Muscle of back (tissue), 11 donors: ENCODE results near the gene NOS3. TPM values are rescaled to one million over a fixed set of nuclear protein-coding genes. Genes with fewer than 3 reads are reported as not detected.
A peak's percentile ranks its signal among the peaks of the same experiment; 100 is the strongest.
"Not testable (repeated sequence)": the region's sequence is repeated elsewhere in the genome, so short reads cannot be mapped to it uniquely, and the experiment has no call there.

ENCODE experiments used
- DNase-seq, 3 donors: peaks; one replicate each; pipeline versions ENCODE4 v3.0.0 to v3.0.0-alpha.2; 2013
- polyA plus RNA-seq, 10 donors: library from polyadenylated mRNA; unstranded; fragments of 120-200 nt; gene quantifications; one replicate each; pipeline ENCODE4 v1.2.1, GENCODE V29; 2013; ENCODE audit not compliant: insufficient read length in 10 of 10

The NOS3 gene
- polyA plus RNA-seq, 10 donors = 4.1 to 9.4 (median 6.6) TPM

DNA sequence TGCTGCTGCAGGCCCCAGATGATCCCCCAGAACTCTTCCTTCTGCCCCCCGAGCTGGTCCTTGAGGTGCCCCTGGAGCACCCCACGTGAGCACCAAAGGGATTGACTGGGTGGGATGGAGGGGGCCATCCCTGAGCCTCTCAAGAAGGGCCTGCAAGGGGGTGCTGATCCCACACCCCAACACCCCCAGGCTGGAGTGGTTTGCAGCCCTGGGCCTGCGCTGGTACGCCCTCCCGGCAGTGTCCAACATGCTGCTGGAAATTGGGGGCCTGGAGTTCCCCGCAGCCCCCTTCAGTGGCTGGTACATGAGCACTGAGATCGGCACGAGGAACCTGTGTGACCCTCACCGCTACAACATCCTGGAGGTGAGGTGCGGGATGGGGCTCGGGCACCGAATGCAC lies 8.2 kb downstream of the NOS3 start:
- no peak for DNase-seq

DNA sequence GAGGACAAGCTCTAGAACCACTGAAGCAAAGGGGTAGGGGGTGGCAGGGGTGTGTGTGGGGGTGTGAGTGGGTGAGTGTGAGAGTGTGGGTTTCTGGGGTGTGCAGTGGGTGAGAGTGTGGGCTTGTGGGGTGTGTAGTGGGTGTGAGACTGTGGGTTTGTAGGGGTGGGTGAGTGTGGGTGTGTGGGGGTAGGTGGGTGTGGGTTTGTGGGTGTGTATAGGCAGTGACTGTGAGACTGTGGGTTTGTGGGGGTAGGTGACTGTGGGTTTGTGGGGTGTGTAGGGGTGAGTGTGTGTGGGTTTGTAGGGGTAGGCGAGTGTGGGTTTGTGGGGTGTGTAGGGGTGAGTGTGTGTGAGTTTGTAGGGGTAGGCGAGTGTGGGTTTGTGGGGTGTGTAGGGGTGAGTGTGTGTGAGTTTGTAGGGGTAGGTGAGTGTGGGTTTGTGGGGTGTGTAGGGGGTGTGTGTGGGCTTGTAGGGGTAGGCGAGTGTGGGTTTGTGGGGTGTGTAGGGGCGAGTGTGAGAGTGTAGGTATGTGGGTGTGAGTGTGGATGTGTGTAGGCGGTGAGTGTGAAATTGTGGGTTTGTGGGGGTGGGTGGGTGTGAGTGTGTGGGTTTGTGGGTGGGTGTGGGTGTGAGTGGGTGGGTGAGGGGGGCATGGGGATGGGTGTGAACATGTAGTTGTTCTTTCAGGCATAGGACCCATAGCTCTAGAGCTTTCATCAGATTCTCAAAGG lies 8.8 kb downstream of the NOS3 start:
- DNase-seq = no peak

GRCh38 chr7:151000897-151001495 lies 10.2 kb downstream of the NOS3 start:
- DNase-seq = no peak

DNA sequence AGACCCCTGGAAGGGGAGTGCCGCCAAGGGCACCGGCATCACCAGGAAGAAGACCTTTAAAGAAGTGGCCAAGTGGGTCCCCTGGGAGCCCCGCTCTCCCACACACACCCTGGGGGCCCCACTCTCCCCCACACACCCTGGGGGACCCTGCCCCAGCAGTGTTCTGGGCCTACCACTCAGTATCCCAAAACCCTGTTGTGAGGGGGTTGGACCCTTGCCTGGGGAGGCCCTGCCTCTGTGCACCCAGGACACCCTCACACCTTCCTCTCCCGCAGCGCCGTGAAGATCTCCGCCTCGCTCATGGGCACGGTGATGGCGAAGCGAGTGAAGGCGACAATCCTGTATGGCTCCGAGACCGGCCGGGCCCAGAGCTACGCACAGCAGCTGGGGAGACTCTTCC lies 10.7 kb downstream of the NOS3 start:
- no peak for DNase-seq

- DNase-seq = no peak
Observed at GRCh38 chr7:151003572-151003971, 12.8 kb downstream of the NOS3 start.

DNA sequence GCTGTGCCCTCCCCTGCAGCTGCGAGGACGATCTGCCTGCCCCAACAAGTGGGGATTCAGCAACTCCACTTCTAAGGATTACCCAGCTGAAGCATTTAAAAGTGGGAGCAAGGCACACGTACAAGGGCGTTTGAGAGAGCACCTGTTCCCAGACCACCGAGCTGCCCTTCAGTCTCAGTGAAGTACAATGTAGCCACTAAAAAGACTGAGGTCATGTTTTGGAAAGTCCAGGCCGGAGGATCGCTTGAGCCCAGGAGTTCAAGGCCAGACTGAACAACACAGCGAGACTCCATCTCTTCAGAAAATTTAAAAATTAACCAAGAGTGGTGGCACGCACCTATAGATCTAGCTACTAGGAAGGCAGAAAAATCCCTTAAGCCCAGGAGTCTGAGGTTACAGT lies 14.7 kb downstream of the NOS3 start:
- DNase-seq = no peak

- DNase-seq = no peak
Observed at GRCh38 chr7:151006590-151007300, 15.9 kb downstream of the NOS3 start.

- DNase-seq = no peak
Observed at GRCh38 chr7:151007469-151007898, 16.7 kb downstream of the NOS3 start.

GRCh38 chr7:151008143-151008510 lies 17.3 kb downstream of the NOS3 start:
- DNase-seq = no peak

- peak in 2 of 3 donors; percentile 54 to 73 for DNase-seq
Observed at GRCh38 chr7:151008511-151009323, 17.9 kb downstream of the NOS3 start.

DNA sequence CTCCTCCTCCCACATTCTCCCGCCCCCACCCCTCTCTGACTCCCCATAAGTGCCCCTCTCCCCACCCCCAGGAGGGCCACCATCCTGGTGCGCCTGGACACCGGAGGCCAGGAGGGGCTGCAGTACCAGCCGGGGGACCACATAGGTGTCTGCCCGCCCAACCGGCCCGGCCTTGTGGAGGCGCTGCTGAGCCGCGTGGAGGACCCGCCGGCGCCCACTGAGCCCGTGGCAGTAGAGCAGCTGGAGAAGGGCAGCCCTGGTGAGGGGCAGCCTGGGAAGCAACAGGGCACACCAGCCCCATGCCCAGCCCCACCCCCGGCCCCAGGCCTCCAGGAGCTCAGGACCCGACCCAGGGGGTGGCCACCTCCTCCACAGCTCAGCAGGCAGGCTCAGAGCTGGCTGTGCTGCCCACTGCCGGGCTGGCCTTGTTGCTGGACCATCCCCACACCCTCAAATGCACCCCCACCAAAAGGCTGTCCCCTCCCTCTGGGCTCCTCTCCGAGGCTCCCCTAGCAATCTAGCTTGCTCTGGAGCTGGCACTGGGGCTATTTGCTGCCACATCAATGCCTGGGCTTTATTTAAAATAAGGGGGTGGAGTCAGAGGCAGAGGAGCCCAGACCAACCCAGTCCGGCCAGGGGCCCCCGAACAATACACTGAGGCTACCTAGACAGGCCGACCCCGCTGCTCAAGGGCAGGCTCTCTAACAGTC lies 18.7 kb downstream of the NOS3 start:
- no peak for DNase-seq

DNA sequence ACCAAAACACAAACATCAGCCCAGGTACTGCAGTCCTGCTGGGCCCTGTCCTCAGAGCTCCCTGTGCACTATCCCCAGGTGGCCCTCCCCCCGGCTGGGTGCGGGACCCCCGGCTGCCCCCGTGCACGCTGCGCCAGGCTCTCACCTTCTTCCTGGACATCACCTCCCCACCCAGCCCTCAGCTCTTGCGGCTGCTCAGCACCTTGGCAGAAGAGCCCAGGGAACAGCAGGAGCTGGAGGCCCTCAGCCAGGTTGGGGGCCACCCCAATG lies 19.2 kb downstream of the NOS3 start:
- no peak for DNase-seq

DNA sequence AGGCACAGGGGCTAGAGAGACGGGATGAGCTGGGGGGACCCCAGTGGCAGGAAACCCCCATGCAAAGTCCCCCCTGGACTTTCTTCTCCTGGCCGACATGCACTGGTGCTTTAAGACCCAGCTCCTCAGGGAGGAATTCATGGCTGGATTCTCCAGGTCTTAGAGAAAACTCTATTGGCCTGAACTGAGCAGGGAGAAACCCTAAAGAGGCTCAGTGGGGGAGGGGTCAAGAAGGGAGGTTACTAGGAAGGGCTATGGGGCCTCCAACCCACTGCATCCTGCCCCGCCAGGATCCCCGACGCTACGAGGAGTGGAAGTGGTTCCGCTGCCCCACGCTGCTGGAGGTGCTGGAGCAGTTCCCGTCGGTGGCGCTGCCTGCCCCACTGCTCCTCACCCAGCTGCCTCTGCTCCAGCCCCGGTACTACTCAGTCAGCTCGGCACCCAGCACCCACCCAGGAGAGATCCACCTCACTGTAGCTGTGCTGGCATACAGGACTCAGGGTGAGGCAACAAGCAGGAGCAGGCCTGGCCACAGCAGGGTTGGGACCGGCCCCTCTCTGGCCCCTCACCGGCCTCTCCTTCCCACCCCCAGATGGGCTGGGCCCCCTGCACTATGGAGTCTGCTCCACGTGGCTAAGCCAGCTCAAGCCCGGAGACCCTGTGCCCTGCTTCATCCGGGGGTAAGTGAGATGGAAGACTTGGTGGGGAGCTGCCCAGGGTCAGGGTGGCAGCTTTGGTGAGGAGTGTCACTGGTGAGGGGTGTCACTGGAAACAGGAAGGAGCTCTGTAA lies 19.7 kb downstream of the NOS3 start:
- DNase-seq = peak in 1 of 3 donors; percentile 55

GRCh38 chr7:151011097-151011409 lies 20.2 kb downstream of the NOS3 start:
- DNase-seq = no peak

DNA sequence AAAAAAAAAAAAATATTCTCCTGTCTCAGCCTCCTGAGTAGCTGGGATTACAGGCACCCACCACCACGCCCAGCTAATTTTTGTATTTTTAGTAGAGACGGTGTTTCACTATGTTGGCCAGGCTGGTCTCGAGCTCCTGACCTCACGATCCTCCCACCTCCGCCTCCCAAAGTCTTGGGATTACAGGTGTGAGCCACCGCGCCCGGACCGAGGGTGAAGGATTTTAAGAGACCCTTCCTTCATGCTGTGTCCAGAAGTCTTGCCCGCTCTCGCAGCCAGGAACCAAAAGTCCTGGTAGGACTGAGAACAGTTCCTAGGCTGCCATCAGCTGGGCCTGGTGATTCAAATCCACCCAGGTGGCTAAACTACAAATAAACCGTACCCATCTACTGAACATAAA lies 20.8 kb downstream of the NOS3 start:
- not testable (repeated sequence) for DNase-seq

DNA sequence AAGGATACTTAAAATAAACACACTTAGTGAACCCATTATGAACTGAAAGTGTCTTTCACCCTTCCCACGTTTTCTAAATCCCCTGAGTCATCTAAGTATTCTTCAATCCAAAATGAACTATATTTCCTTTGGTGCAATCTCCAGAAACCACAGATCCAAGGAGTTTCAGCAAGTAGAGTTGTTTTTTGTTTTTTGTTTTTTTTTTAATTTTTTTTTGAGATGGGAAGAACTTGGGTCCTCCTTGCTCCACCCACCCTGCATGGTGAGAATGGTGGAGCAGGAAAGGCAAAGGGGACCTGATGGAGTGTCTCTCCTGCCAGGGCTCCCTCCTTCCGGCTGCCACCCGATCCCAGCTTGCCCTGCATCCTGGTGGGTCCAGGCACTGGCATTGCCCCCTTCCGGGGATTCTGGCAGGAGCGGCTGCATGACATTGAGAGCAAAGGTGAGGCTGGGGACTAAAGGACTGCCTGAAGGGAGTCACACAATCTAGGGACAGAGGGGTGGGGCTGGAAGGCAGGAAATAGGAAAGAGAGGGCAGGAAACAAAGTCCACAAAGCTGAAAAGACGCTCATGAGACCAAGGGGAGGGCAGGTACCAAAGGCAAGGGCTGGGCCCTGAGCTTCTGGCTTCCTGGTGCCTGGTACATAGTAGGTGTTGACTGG lies 21.3 kb downstream of the NOS3 start:
- DNase-seq = no peak

GRCh38 chr7:151012911-151013347 lies 22.1 kb downstream of the NOS3 start:
- DNase-seq = peak in 2 of 3 donors; percentile 46 to 75

GRCh38 chr7:151013356-151013732 lies 22.5 kb downstream of the NOS3 start:
- DNase-seq = no peak

DNA sequence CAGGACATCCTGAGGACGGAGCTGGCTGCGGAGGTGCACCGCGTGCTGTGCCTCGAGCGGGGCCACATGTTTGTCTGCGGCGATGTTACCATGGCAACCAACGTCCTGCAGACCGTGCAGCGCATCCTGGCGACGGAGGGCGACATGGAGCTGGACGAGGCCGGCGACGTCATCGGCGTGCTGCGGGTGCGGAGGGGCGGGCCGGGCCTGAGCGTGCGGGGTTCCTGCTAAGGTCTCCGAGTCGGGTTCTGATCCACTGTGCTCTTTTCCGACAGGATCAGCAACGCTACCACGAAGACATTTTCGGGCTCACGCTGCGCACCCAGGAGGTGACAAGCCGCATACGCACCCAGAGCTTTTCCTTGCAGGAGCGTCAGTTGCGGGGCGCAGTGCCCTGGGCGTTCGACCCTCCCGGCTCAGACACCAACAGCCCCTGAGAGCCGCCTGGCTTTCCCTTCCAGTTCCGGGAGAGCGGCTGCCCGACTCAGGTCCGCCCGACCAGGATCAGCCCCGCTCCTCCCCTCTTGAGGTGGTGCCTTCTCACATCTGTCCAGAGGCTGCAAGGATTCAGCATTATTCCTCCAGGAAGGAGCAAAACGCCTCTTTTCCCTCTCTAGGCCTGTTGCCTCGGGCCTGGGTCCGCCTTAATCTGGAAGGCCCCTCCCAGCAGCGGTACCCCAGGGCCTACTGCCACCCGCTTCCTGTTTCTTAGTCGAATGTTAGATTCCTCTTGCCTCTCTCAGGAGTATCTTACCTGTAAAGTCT lies 23.1 kb downstream of the NOS3 start:
- DNase-seq = peak; percentile 63 to 90 (median 82)

- peak in 1 of 3 donors; percentile 53 for DNase-seq
Observed at GRCh38 chr7:151014950-151015349, 24.1 kb downstream of the NOS3 start.
